Right cardiac atrium (tissue), 5 donors: ENCODE results near the gene ZNF691. TPM values are rescaled to one million over a fixed set of nuclear protein-coding genes. Genes with fewer than 3 reads are reported as not detected.
"Not testable (repeated sequence)": the region's sequence is repeated elsewhere in the genome, so short reads cannot be mapped to it uniquely, and the experiment has no call there.

Experiments
- ATAC-seq, 2 donors: fragments of 200-7000 bp; cut with Tn5 transposase; one replicate each; pipeline versions ENCODE4 v1.8.0 to v1.9.1; 2020; ENCODE audit warnings: moderate library complexity in 2 of 2, mild to moderate bottlenecking in 1 of 2
- DNase-seq, 3 donors: peaks; one replicate each; pipeline ENCODE4 v3.0.0-alpha.2; 2020
- H3K27ac ChIP-seq: one replicate; pipeline ENCODE4 v1.5.1; 2013; ENCODE audit warnings: mild to moderate bottlenecking, low read length, control low read depth, moderate library complexity
- H3K27me3 ChIP-seq: one replicate; pipeline ENCODE4 v1.6.1; 2013; ENCODE audit not compliant: control insufficient read depth, insufficient read depth
- H3K4me1 ChIP-seq: one replicate; pipeline ENCODE4 v1.6.1; 2013; ENCODE audit warnings: low read length; ENCODE audit not compliant: control insufficient read depth, insufficient read depth
- H3K4me3 ChIP-seq: one replicate; pipeline ENCODE4 v1.5.1; 2013; ENCODE audit warnings: low read length, control low read depth
- H3K9me3 ChIP-seq: one replicate; pipeline ENCODE4 v1.6.1; 2013; ENCODE audit warnings: low read length; ENCODE audit not compliant: control insufficient read depth
- WGBS: extraction: QIAGEN DNeasy Blood & Tissue Kit; methylation state at CpG from one replicate; pipeline ENCODE4 v1.1.7; 2013; 5-methylcytosine and 5-hydroxymethylcytosine counted together
- intact Hi-C, 4 donors: fragments of 100-400 bp; cut with DNase I; formaldehyde crosslinking; loops; one replicate each; pipeline versions ENCODE4 v1.11.0 to v1.14.0; 2022 to 2023
- polyA plus RNA-seq: library from polyadenylated mRNA; stranded (reverse); fragments of 200-250 nt; gene quantifications from one replicate; pipeline ENCODE4 v1.2.3, GENCODE V29; 2013
- total RNA-seq, 4 donors: library from RNA; stranded (reverse); fragmentation: NEBNext Ultra II Directional; extraction: Animal tissue kit (Norgen Biotek cat#: 25700); gene quantifications; one replicate each; pipeline ENCODE4 v1.2.1, GENCODE V29; 2021
- donor health status: healthy with polysubstance abuse.
- donor health status: DM: no; HTN: yes; CAD: no.
- donor health status: DM: no; HTN: no; CAD: no.
- donor health status: DM: no; HTN: yes; CAD: no; lungs with severe emphysema.
- donor health status: DM: yes; HTN: yes; CAD: no.

Gene ZNF691
- total and polyA plus RNA-seq, 5 donors: 5.5 to 10.3 (median 8.8) TPM

DNA sequence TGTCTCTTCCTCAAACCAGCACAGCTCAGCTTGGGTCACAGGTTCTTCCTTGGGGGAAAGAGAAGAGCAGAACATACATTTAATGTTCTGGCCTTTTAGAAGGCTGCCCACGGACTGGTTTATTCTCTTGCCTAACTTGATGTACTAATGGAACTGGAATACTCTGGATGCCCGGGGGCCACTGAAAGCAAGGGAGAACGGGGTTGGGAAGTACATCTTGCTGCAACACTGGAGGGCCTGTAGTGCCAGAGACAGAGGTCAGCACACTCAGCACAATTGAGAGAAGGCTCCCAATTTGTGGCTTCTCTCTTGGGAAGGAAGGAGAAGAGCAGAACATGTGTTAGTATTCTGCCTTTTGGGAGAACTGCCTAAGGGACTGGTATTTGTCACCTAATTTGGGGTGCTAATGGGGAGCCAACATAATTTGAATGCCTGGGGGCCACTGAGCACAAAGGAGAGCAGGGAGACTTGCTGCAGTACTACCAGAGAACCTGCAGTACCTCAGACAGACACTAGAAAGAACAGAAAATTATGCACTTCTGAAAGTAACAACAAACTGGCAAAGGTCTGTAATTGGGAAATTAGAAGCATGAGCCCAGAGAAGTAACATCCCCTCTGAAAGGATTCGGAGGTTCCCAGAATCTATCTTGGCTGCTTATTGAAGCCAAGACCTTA is 14.1 kb downstream of the ZNF691 start:
- ATAC-seq: no peak
- Histone ChIP-seq H3K4me3 (no peak overlapping the region), H3K27ac (no peak overlapping the region), H3K27me3 (no peaks in the 10 kb centered on the region), H3K9me3 (no peaks in the 10 kb centered on the region), H3K4me1 (no peaks in the 10 kb centered on the region)
- 86% methylated on average over 4 of the region's 4 CpGs for WGBS
- no peak for DNase-seq
- intact Hi-C loops: no loop called here

DNA sequence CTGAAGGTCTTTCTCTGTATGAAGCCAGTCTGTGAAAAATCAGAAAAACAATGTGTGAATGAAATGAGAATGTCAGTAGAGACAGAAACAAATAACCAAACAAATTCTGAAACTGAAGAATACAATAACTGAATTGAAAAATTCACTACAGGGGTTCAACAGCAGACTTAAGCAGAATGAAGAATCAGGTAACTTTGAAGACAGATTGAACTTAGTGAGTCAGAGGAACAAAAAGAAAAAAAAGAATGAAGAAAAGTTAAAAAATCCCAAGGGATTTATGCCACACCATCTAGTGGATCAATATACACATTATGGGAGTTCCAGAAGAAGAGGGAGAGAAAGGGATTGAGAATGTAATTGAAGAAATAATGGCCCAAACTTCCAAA is 14.6 kb downstream of the ZNF691 start:
- no peaks in the 10 kb centered on the region for H3K27me3 ChIP-seq
- no peak overlapping the region for H3K27ac ChIP-seq
- ATAC-seq: no peak
- H3K9me3 ChIP-seq: no peaks in the 10 kb centered on the region
- no peak overlapping the region for H3K4me3 ChIP-seq
- intact Hi-C loops: no loop called here
- H3K4me1 ChIP-seq: no peaks in the 10 kb centered on the region
- no peak for DNase-seq

DNA sequence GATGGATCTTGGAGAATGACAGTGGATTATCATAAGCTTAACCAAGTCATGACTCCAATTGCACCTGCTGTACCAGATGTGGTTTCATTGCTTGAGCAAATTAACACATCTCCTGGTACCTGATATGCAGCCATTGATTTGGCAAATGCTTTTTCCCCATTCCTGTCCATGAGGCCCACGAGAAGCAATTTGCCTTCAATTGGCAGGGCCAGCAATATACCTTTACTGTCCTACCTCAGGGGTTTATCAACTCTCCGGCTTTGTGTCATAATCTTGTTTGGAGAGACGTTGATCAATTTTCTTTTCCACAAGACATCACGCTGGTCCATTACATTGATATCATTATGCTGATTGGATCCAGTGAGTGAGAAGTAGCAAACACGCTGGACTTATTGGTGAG is 20.1 kb downstream of the ZNF691 start:
- Histone ChIP-seq H3K27ac (no peak overlapping the region), H3K27me3 (no peaks in the 10 kb centered on the region), H3K9me3 (no peaks in the 10 kb centered on the region), H3K4me1 (no peaks in the 10 kb centered on the region), H3K4me3 (no peak overlapping the region)
- ATAC-seq (no peak), DNase-seq (no peak)
- 86% methylated on average over 5 of the region's 5 CpGs for WGBS
- intact Hi-C loops: no loop called here

DNA sequence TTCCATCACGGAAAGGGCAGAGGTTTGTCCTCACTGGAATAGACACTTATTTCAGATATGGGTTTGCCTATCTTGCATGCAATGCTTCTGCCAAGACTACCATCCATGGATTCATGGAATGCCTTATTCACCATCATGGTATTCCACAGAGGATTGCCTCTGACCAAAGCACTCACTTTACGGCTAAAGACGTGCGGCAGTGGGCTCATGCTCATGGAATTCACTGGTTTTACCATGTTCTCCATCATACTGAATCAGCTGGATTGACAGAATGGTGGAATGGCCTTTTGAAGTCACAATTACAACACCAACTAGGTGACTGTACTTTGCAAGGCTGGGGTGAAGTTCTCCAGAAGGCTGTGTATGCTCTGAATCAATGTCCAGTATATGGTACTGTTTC is 22.1 kb downstream of the ZNF691 start:
- WGBS: 87% methylated on average over 4 of the region's 4 CpGs
- not testable (repeated sequence) for H3K27ac ChIP-seq

DNA sequence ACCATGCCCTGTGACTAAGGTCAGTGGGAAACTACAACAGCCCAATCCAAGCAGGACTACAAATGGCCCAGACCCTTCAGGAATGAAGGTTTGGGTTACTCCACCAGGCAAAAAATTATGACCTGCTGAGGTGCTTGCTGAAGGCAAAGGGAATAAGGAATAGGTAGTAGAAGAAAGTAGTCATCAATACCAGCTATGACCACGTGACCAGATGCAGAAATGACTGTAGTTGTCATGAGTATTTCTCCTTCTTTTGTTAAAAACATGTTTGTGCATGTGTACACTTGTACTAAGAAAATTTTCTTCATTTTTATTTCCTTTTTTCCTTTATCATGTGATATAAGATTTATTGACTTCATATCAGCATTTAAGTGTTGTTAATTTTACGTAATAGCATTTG is 22.8 kb downstream of the ZNF691 start:
- H3K4me1 ChIP-seq, DNase-seq, intact Hi-C loops, H3K27ac ChIP-seq, H3K27me3 ChIP-seq, H3K4me3 ChIP-seq, ATAC-seq, H3K9me3 ChIP-seq: not testable (repeated sequence)
- WGBS: 69% methylated on average over 2 of the region's 2 CpGs

More for the DNA sequence above, 22.1 kb downstream of the ZNF691 start:
- H3K4me3 ChIP-seq, intact Hi-C loops, H3K4me1 ChIP-seq, H3K9me3 ChIP-seq, H3K27me3 ChIP-seq, DNase-seq, ATAC-seq: not testable (repeated sequence)

DNA sequence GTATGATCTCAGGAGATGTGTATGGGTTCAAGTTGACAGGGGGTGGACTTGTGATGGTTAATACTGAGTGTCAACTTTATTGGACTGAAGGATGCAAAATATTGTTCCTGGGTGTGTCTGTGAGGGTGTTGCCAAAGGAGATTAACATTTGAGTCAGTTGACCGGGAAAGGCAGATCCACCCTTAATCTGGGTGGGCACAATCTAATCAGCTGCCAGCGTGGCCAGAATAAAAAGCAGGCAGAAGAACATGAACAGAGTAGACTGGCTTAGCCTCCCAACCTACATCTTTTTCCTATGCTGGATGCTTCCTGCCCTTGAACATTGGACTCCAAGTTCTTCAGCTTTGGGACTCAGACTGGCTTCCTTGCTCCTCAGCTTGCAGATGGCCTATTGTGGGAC is 23.3 kb downstream of the ZNF691 start:
- 60% methylated on average over 2 of the region's 2 CpGs for WGBS
- H3K27ac ChIP-seq, DNase-seq, intact Hi-C loops, H3K27me3 ChIP-seq, H3K9me3 ChIP-seq, H3K4me1 ChIP-seq, ATAC-seq, H3K4me3 ChIP-seq: not testable (repeated sequence)

DNA sequence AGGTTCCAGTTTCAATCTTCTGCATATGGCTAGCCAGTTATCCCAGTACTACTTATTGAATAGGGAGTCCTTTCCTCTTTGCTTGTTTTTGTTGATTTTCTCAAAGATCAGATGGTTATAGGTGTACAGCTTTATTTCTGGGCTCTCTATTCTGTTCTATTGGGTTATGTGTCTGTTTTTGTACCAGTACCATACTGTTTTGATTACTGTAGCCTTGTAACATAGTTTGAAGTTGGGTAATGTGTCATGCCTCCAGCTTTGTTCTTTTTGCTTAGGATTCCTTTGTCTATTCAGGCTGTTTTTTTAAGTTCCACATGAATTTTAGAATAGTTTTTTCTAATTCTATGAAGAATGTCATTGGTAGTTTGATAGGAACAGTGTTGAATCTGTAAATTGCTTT is 26.7 kb downstream of the ZNF691 start:
- DNase-seq, H3K27me3 ChIP-seq, intact Hi-C loops, H3K4me3 ChIP-seq, H3K4me1 ChIP-seq, H3K9me3 ChIP-seq, ATAC-seq, H3K27ac ChIP-seq: not testable (repeated sequence)

DNA sequence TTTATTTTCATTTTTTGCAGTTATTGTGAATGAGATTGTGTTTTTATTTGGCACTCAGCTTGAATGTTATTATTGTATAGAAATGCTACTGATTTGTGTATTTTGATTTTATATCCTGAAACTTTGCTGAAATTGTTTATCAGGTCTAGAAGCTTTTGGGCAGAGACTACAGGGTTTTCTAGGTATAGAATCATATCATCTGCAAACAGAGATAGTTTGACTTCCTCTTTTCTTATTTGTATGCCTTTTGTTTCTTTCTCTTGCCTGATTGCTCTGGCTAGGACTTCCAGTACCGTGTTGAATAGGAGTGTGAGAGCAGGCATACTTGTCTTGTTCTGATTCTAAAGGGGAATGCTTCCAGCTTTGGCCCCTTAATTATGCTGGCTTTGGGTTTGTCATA is 27.3 kb downstream of the ZNF691 start:
- Histone ChIP-seq H3K4me3 (no peak overlapping the region), H3K4me1 (no peaks in the 10 kb centered on the region), H3K27me3 (no peaks in the 10 kb centered on the region), H3K27ac (no peak overlapping the region), H3K9me3 (no peaks in the 10 kb centered on the region)
- intact Hi-C loops: no loop called here
- DNase-seq (no peak), ATAC-seq (no peak)
- 55% methylated on average over 1 of the region's 1 CpG for WGBS

DNA sequence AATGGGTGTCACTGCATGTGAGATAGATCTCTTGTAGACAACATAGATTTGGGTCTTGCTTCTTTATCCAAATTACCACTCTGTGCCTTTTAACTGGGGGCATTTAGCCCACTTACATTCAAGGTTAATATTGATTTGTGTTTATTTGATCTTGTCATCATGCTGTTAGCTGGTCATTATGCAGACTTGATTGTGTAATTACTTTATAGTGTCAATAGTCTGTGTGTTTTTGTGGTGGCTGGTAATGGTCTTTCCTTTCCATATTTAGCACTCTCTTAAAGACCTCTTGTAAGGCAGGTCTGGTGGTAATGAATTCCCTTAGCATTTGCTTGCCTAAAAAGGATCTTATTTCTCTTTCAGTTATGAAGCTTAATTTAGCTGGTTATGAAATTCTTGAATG is 29.6 kb downstream of the ZNF691 start:
- Histone ChIP-seq H3K27me3 (no peaks in the 10 kb centered on the region), H3K4me1 (no peaks in the 10 kb centered on the region), H3K9me3 (no peaks in the 10 kb centered on the region), H3K27ac (no peak overlapping the region), H3K4me3 (no peak overlapping the region)
- intact Hi-C loops: no loop called here
- DNase-seq (no peak), ATAC-seq (no peak)

DNA sequence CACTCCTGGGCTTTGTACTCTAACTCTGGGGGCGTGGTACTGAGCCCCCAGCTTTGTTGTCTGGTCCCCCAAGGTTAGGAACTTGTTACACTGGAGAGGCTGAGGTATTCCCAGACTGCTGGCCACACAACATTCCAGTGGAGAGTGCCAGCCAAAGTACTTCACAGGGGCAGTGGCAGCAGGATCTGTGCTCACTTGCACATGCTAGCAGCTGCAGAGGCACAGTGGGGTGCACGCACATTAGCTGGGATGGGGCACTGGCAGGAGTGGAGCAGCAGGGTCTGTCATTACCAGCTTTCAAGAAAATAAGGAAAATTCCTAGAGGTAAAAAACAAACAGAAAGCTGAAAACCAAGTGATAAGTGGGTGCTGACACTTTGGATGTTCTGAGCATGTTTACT is 31.0 kb downstream of the ZNF691 start:
- DNase-seq (no peak), ATAC-seq (no peak)
- Histone ChIP-seq H3K27ac (no peak overlapping the region), H3K4me1 (no peaks in the 10 kb centered on the region), H3K4me3 (no peak overlapping the region), H3K27me3 (no peaks in the 10 kb centered on the region), H3K9me3 (no peaks in the 10 kb centered on the region)
- intact Hi-C loops: no loop called here
- WGBS: 31% methylated on average over 2 of the region's 2 CpGs

DNA sequence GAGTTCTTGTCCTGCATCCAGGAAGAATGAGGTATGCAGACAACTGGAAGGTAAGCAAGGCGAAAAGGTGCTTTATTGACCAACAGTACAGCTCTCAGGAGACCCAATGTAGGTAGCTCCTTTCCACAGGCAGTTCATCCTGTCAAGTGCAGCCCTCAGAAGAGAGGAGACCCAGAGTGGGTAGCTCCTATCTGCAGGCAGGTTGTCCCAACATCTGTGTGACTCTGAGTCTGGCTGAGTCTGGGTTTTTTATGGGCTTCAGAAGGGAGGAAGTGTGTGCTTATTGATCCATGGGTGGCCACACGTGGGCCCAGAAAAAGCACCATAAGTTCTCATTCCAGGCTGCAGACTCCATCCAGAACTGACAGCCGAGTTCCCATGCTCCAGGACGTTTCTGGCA is 34.0 kb downstream of the ZNF691 start:
- Histone ChIP-seq H3K4me3 (no peak overlapping the region), H3K9me3 (no peaks in the 10 kb centered on the region)

DNA sequence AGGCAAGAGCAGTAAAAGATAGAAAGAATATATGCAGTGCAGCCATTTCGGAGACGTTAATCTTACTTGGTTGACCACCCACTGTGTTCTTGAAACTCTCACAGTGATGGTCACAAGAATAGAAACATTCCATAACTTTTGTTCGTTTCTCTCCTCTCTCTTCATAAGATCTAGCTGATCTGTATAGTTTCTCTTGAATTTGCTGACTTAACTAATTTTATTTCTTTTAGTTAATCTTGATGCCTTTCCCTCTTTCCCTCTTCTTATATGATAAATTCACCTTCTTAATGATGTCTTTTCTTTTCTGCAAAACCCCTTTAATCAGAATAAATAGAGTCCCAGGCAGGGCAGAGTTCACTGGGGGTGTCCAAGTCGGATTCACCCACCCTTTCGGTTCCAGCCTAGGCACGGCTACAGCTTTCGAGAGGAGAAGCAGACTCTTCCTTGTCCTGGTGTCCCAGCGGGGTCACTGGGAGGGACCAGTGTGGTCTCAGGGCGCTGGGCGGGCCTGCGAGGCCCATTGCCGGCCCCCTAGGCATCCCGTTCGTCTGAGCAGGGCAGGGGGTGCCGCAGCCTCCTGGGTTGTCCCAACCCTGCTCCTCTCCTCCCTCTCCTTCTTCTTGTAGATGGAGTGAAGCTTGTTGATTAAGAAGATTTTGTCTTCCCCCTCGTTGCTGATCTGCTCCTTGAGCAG is 39.8 kb downstream of the ZNF691 start:
- ATAC-seq: no peak
- Histone ChIP-seq H3K4me3 (no peak overlapping the region), H3K4me1 (no peaks in the 10 kb centered on the region), H3K9me3 (no peaks in the 10 kb centered on the region), H3K27me3 (no peaks in the 10 kb centered on the region), H3K27ac (no peak overlapping the region)
- 82% methylated on average over 16 of the region's 16 CpGs for WGBS
- DNase-seq: no peak
- intact Hi-C loops: no loop called here

More for the DNA sequence above, 34.0 kb downstream of the ZNF691 start:
- Histone ChIP-seq H3K27me3 (no peaks in the 10 kb centered on the region), H3K27ac (no peak overlapping the region), H3K4me1 (no peaks in the 10 kb centered on the region)
- intact Hi-C loops: no loop called here
- ATAC-seq (no peak), DNase-seq (no peak)
- WGBS: 71% methylated on average over 4 of the region's 4 CpGs
